Smooth muscle cell (in vitro differentiated cells): ENCODE data around the gene TRPC4. TPM values are rescaled to one million over a fixed set of nuclear protein-coding genes. Genes with fewer than 3 reads are reported as not detected.

ENCODE experiments used
- DNase-seq: peaks from one replicate; lab custom pipeline; 2025; ENCODE audit not compliant: unreplicated experiment; lab: John Stamatoyannopoulos, UW
- H2AFZ ChIP-seq: fragments of 200-600 bp; sonication (generic); 2 replicates; pipeline ENCODE4 v1.6.0; 2016; ENCODE audit warnings: antibody characterized with exemption, low read depth, mild to moderate bottlenecking
- H3F3A ChIP-seq: fragments of 200-600 bp; sonication (generic); 2 replicates; pipeline ENCODE4 v1.6.0; 2017; ENCODE audit warnings: antibody characterized with exemption, low read depth
- H3K27ac ChIP-seq: fragments of 200-600 bp; sonication (generic); 2 replicates; pipeline ENCODE4 v1.5.1; 2016; ENCODE audit warnings: low read depth, mild to moderate bottlenecking
- H3K27me3 ChIP-seq: fragments of 200-600 bp; sonication (generic); 2 replicates; pipeline ENCODE4 v1.6.1; 2016; ENCODE audit warnings: low read depth, mild to moderate bottlenecking
- H3K36me3 ChIP-seq: fragments of 200-600 bp; sonication (generic); 2 replicates; pipeline ENCODE4 v1.5.1; 2016; ENCODE audit warnings: low read depth
- H3K4me1 ChIP-seq: fragments of 200-600 bp; sonication (generic); 2 replicates; pipeline ENCODE4 v1.5.1; 2016; ENCODE audit warnings: low read depth
- H3K4me2 ChIP-seq: fragments of 200-600 bp; sonication (generic); 2 replicates; pipeline ENCODE4 v1.6.0; 2016; ENCODE audit warnings: mild to moderate bottlenecking
- H3K4me3 ChIP-seq: fragments of 200-600 bp; sonication (generic); 2 replicates; pipeline ENCODE4 v1.5.1; 2016; ENCODE audit warnings: mild to moderate bottlenecking
- H3K79me2 ChIP-seq: fragments of 200-600 bp; sonication (generic); 2 replicates; pipeline ENCODE4 v1.6.0; 2016; ENCODE audit warnings: low read depth, mild to moderate bottlenecking
- H3K9ac ChIP-seq: fragments of 200-600 bp; sonication (generic); 2 replicates; pipeline ENCODE4 v1.6.0; 2016; ENCODE audit warnings: low read depth
- H3K9me3 ChIP-seq: fragments of 200-600 bp; sonication (generic); replicated peaks from 2 replicates; pipeline ENCODE4 v1.5.1; 2016; ENCODE audit warnings: low read depth
- H4K20me1 ChIP-seq: fragments of 200-600 bp; sonication (generic); 2 replicates; pipeline ENCODE4 v1.6.0; 2016; ENCODE audit warnings: low read depth
- CTCF ChIP-seq: fragments of 200-600 bp; sonication (generic); IDR thresholded peaks from 2 replicates; pipeline ENCODE4 v1.5.1; 2017; ENCODE audit warnings: borderline replicate concordance, mild to moderate bottlenecking, antibody characterized with exemption; ENCODE audit not compliant: insufficient read depth, poor library complexity, severe bottlenecking
- WGBS: methylation state at CpG from one replicate; pipeline ENCODE4 v1.1.7; 2016; ENCODE audit warnings: low lambda C conversion rate; 5-methylcytosine and 5-hydroxymethylcytosine counted together
- polyA plus RNA-seq: library from polyadenylated mRNA; unstranded; fragments of >200 nt; fragmentation: Nextera tagmentation; extraction: Ambion mirVana; gene quantifications from 2 replicates; pipeline ENCODE4 v1.2.1, GENCODE V29; 2016
- total RNA-seq: library from RNA; depleted of rRNA; stranded (reverse); fragments of >200 nt; gene quantifications from 2 replicates; pipeline ENCODE4 v1.2.3, GENCODE V29; 2014

Gene TRPC4
- total and polyA plus RNA-seq, 2 experiments from 2014 or later, result 0.09 TPM; not detected in 1

- no peak for DNase-seq
- Histone ChIP-seq H3K9ac (no peak overlapping the region), H3K4me2 (no peak overlapping the region), H3K36me3 (no peaks in the 10 kb centered on the region), H3K79me2 (no peaks in the 10 kb centered on the region), H3K9me3 (no peaks in the 10 kb centered on the region), H4K20me1 (no peaks in the 10 kb centered on the region), H3K4me3 (no peak overlapping the region), H3K27me3 (no peaks in the 10 kb centered on the region), H3K4me1 (peaks cover 7% of the 10 kb centered on the region), H2AFZ (peak overlapping the region; percentile 71), H3K27ac (no peak overlapping the region), H3F3A (no peaks in the 10 kb centered on the region)
- 75% methylated on average over 3 of the region's 3 CpGs for WGBS
- TF ChIP-seq CTCF, result no peak
Observed at GRCh38 chr13:37601648-37602440, 267.7 kb downstream of the TRPC4 start.

DNA sequence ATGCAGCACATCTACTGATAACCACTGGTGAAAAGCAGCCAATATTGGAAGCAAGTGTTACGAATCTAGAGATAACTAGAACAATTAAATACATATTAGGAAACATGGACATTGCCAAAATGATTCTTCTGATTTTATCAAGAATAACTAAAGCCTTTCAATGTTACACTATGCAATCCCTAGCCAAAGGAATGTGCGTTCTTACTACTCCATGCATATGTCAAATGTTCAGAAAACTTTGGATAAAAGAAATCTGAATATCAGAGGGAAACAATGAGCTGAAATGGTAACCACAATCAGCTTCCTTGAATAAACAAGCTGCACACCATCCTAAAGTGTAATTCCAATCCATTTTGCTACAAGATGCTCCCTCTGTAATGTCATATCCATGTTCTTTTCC is 270.1 kb downstream of the TRPC4 start:
- Histone ChIP-seq H4K20me1 (no peaks in the 10 kb centered on the region), H3K36me3 (no peaks in the 10 kb centered on the region), H2AFZ (peak overlapping the region; percentile 15), H3K4me3 (no peak overlapping the region), H3K4me1 (peaks cover 7% of the 10 kb centered on the region), H3K27me3 (no peaks in the 10 kb centered on the region), H3K9ac (no peak overlapping the region), H3K4me2 (no peak overlapping the region), H3K9me3 (no peaks in the 10 kb centered on the region), H3K27ac (no peak overlapping the region), H3F3A (no peaks in the 10 kb centered on the region), H3K79me2 (no peaks in the 10 kb centered on the region)
- DNase-seq, result no peak
- 66% methylated on average over 2 of the region's 2 CpGs for WGBS
- TF ChIP-seq CTCF, result no peak

DNA sequence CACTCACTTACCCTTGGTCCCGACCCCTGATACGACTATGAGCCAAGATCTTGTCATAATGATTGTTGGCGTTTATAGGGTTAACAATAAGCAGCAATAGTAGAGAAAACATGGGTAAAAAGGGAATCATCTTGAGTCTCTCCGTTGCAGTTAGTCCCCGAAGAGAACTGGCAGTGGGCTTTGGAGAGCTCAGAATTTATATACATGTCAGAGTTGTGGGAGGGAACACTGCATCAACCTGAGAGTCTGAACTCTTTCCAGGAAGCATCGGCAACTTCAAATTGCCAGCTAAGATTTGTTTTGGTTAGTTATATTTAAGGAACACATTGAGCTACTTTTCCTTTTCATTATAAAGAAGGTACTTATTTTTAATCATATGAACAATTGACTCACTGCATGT is 271.0 kb downstream of the TRPC4 start, which contains the start of gene POSTN:
POSTN (minus strand) TSS at position 172 of the 400 bp plus-strand sequence; CDS start at position 130, 42 bp downstream.
- H3K79me2 ChIP-seq, result no peaks in the 10 kb centered on the region
- no peaks in the 10 kb centered on the region for H3K27me3 ChIP-seq
- no peak within 1 kb of the TSS for H3K9ac ChIP-seq
- H3K4me3 ChIP-seq, result peak within 1 kb of the TSS; percentile 51
- no peaks in the 10 kb centered on the region for H3F3A ChIP-seq
- DNase-seq, result no peak
- H3K36me3 ChIP-seq, result no peaks in the 10 kb centered on the region
- H3K4me1 ChIP-seq, result peaks cover 7% of the 10 kb centered on the region
- 44% methylated on average over 6 of the region's 6 CpGs for WGBS
- H4K20me1 ChIP-seq, result no peaks in the 10 kb centered on the region
- no peaks in the 10 kb centered on the region for H3K9me3 ChIP-seq
- TF ChIP-seq CTCF, result no peak
- H2AFZ ChIP-seq, result peak within 1 kb of the TSS; percentile 86
- H3K27ac ChIP-seq, result no peak within 1 kb of the TSS
- H3K4me2 ChIP-seq, result peak within 1 kb of the TSS; percentile 72
